GM19397 (cell line): ENCODE data around the gene SLC4A2.

Source experiments
- ATAC-seq: cut with Tn5 transposase; IDR thresholded peaks from one replicate; pipeline ENCODE4 v1.9.1; 2021; ENCODE audit warnings: mild to moderate bottlenecking, moderate library complexity; ENCODE audit not compliant: unreplicated experiment

The SLC4A2 gene

DNA sequence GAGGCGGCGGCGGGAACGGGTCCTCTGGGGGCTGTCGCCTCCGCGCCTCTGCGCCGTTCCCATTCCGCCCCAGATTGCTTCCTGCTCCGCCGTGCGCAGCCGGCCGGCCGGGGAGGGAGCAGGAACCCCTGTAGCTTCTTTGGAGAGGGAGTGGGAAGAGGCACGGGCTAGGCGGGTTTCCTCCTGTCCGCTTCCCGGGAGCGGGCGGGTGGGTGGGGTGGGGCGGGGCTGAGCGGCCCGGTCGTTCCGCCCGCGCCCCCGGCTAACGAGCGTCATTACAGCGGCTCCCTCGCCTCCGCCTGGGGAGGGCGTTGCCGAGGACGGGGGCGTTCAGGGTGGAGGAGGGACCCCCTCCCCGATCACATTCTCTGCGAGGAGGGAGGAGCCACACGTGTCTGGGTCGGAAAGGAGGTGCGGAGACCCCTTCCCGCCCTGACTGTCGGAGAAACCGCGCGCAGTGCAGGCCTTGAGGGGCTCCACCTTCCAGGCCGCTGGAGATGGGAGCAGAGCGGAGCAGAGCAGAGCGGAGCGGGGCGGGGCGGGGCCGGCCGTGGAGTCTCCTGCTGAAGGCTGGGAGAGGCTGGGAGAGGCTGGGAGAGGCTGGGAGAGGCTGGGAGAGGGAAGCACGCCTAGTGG, 66.6 kb downstream of the SLC4A2 start:
- no peak for ATAC-seq
